Epidermal melanocyte (primary cell): Measurements from ENCODE around the gene ABHD6.
A peak's percentile ranks its signal among the peaks of the same experiment; 100 is the strongest.
"Not testable (repeated sequence)": the region's sequence is repeated elsewhere in the genome, so short reads cannot be mapped to it uniquely, and the experiment has no call there.

Experiments
- DNase-seq: peaks from one replicate; pipeline ENCODE4 v3.0.0; 2011; ENCODE audit warnings: low spot score; ENCODE audit not compliant: insufficient read length

Gene ABHD6

GRCh38 chr3:58242340-58242739 is 4.7 kb downstream of the ABHD6 start:
- DNase-seq: peak; percentile 63

- not testable (repeated sequence) for DNase-seq
Measured at GRCh38 chr3:58242860-58243259, 5.3 kb downstream of the ABHD6 start.

GRCh38 chr3:58243976-58244585 is 6.5 kb downstream of the ABHD6 start:
- DNase-seq: no peak

- no peak for DNase-seq
Measured at GRCh38 chr3:58246148-58247047, 8.8 kb downstream of the ABHD6 start.

GRCh38 chr3:58249358-58250092 is 11.9 kb downstream of the ABHD6 start:
- DNase-seq: no peak

- no peak for DNase-seq
Measured at GRCh38 chr3:58250093-58250707, 12.6 kb downstream of the ABHD6 start.

- DNase-seq: no peak
Measured at GRCh38 chr3:58251631-58252035, 14.0 kb downstream of the ABHD6 start.

GRCh38 chr3:58254144-58254543 is 16.6 kb downstream of the ABHD6 start:
- DNase-seq: no peak

- DNase-seq: no peak
Measured at GRCh38 chr3:58256061-58256460, 18.5 kb downstream of the ABHD6 start.

GRCh38 chr3:58256511-58256910 is 18.9 kb downstream of the ABHD6 start:
- DNase-seq: no peak

GRCh38 chr3:58258392-58259055 is 20.9 kb downstream of the ABHD6 start:
- DNase-seq: no peak

- DNase-seq: no peak
Measured at GRCh38 chr3:58260261-58260731, 22.7 kb downstream of the ABHD6 start.

GRCh38 chr3:58260733-58261132 is 23.1 kb downstream of the ABHD6 start:
- DNase-seq: no peak

- DNase-seq: no peak
Measured at GRCh38 chr3:58261954-58262666, 24.5 kb downstream of the ABHD6 start.

GRCh38 chr3:58266577-58266976 is 29.0 kb downstream of the ABHD6 start:
- DNase-seq: no peak

- DNase-seq: not testable (repeated sequence)
Measured at GRCh38 chr3:58267543-58267942, 30.0 kb downstream of the ABHD6 start.

GRCh38 chr3:58269356-58269755 is 31.8 kb downstream of the ABHD6 start:
- DNase-seq: no peak

- no peak for DNase-seq
Measured at GRCh38 chr3:58270485-58270884, 32.9 kb downstream of the ABHD6 start.

GRCh38 chr3:58271901-58272501 is 34.4 kb downstream of the ABHD6 start:
- DNase-seq: no peak

GRCh38 chr3:58272891-58273290 is 35.3 kb downstream of the ABHD6 start:
- DNase-seq: no peak
